Fibroblast of lung (primary cell): ENCODE measurements around the gene EIF4A3.

Source experiments
- CTCF ChIP-seq, 2 donors: IDR thresholded peaks in 1 of 2; conservative IDR thresholded peaks in 1 of 2; 1 replicate in 1 of 2; 2 replicates in 1 of 2; pipeline ENCODE4 v1.5.1; 2011 to 2012; ENCODE audit warnings: low read length in 2 of 2, control low read depth in 1 of 2, inconsistent platforms in 1 of 2, low read depth in 1 of 2, mild to moderate bottlenecking in 1 of 2
- EZH2 ChIP-seq: IDR thresholded peaks from 2 replicates; pipeline ENCODE4 v1.5.1; 2012; ENCODE audit warnings: low read length, control low read depth, mild to moderate bottlenecking; ENCODE audit errors: missing control alignments

- TF ChIP-seq EZH2 (no peak), CTCF (conservative IDR thresholded peaks at IDR 0.05 in 1 of 2, IDR thresholded peaks at IDR 0.05 in 1 of 2; ENCODE audit: low read depth in 1 of 2, low read length in 2 of 2) (no peak)
Measured at GRCh38 chr17:80107231-80108021, 39.5 kb downstream of the EIF4A3 start.
